ENCODE measurements around the gene LDLRAD3.
"Not testable (repeated sequence)": the region's sequence is repeated elsewhere in the genome, so short reads cannot be mapped to it uniquely, and the experiment has no call there.

The LDLRAD3 gene

GRCh38 chr11:35998634-35999033 is 54.8 kb downstream of the LDLRAD3 start:
- DNase-seq: no peak

GRCh38 chr11:36000616-36001190 is 56.8 kb downstream of the LDLRAD3 start:
- DNase-seq: no peak

DNA sequence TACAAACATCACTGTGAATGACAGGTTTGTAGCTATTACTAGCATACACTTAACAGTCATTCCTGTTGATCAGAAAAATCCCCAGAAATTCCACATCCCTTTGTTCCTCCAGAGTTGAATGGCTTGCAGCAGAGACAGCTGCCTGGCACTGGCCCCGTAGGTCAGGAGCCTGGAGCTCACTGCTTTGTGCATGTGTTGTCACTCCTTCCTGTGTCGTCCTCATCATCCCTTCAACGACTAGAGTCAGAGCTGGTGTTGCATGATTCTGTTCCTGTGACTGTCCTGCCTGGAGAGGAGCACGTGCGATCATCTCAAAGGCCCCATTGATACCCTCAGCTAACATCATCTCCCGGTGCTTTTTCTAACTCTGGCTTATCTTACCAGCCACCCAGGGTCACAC is 58.3 kb downstream of the LDLRAD3 start:
- no peak for DNase-seq

DNA sequence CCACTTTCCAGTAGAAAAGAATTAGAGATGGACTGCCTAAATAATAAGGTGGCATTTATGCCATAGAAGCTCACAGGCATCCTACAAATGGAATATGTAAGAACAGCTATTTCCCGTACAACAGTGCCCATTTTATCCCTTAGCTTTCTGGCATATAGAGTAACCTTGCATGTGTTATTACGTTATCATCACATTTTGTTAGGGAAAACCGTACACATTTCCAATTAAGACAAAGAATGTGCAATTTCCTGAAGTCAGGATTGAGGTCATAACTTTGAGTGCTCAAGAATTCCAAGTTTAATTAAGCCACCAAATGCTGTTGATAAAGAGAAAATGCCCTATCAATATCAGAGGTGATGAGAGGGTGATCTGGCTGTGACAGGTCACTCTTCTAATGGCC is 58.9 kb downstream of the LDLRAD3 start:
- no peak for DNase-seq

- peak; percentile 18 for DNase-seq
These were observed 62.7 kb downstream of the LDLRAD3 start for GRCh38 chr11:36006556-36006955.

- no peak for DNase-seq
These were observed 63.3 kb downstream of the LDLRAD3 start for GRCh38 chr11:36007127-36007655.

GRCh38 chr11:36008584-36008983 is 64.7 kb downstream of the LDLRAD3 start:
- peak; percentile 20 for DNase-seq

DNA sequence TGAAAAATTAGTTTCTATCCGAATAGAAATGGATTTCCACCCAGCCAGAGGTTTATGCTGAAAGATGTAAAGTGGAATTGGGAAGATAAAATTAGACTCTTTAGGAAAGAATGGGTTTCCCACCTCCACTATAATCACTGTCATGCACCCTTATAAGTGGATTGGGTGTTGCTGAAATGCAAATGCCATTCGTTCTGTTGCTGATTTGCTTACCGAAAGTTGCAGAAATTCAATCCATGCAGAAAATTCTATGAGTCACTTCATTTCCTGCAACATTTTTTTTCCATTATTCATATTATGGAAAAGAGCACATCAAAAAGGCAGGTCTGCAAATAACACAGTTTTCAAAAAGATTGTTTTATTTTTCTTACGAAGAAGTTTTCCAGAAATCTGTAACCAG is 65.6 kb downstream of the LDLRAD3 start:
- peak; percentile 79 for DNase-seq

DNA sequence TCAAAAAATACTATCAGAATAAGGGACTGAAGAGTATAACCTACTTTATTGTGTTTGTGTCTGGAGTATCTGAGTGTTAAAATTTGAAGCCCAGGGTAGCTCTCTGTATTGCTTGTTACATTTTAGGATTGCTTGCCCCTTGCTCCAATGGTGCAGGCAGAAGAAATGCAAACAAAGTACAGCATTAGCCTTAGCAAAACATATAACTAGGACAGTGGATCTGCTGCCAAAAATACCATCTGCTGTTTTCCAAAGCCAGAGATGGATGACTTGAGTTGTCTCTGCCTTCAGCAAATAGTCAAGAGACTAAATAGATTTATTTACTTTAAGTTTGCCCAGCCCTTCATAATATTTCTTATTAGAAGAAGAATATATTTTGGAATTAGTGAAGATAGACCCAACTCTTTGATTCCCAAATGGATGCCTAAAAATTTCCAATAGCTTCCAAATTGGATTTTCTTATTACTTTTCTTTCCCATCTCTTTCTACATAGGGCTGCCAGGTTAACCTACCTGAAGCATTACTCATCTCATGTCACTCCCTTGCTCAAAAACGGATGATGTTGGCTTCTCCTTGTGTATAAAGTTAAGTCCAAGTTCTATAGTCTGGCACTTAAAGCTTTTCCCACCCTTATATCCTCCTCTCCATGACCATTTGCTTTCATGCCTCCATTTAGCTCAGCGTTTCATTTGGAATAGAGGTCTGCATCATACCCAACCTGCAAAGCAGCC is 66.3 kb downstream of the LDLRAD3 start:
- peak; percentile 60 for DNase-seq

DNA sequence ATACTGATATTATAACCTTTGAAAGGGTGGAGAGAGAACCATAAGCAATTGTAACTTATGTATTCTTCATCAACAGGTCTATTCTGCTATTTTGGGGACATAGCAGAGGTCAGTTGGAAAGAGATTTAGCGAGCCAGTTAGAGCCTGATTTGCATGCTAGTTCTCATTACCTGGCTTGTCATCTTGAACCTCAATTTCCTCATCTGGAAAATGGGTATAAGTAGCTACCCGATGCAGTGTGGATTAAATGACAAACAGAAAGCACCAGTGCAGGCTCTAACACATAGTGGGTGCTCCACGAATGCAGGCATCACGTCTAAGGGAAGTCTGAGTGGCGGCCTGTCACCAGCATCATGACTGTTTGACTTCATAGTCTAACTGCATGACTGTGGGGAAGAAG is 67.7 kb downstream of the LDLRAD3 start:
- DNase-seq: no peak

DNA sequence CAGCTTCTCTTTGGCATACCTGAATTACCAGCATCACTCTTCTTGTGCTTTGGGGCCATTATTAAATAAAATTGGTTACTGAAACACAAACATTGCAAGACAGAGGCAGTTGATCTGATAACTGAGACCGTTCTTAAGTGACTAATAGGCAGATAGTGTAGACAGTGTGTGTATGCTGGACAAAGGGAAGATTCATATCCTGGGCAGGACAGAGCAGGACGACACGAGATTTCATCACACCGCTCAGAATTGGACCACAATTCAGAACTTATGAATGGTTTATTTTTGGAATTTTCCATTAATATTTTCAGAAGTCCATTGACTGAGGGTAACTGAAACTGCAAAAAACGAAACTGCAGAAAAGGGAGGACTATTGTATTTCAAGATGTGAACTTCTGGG is 68.6 kb downstream of the LDLRAD3 start:
- DNase-seq: peak; percentile 58

DNA sequence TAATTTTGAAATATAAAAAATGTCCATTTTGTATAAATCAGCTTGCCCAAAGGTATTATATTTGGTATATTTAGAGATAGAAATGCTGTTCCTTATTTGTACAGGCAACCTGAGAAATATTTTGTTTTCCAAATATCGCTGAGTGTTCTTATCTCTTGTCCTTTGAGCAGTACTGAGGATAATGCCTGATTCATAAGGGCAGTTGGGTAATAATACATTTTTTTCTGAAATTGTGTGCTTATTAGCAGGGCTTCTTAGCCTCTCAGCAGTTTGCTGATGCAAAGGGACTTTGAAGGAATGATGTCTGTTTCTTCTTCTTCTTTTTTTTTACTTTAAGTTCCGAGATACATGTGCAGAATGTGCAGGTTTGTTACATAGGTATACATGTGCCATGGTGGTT is 69.1 kb downstream of the LDLRAD3 start:
- DNase-seq: no peak

GRCh38 chr11:36013446-36013845 is 69.6 kb downstream of the LDLRAD3 start:
- DNase-seq: not testable (repeated sequence)

- no peak for DNase-seq
These were observed 70.4 kb downstream of the LDLRAD3 start for GRCh38 chr11:36013950-36014897.

DNA sequence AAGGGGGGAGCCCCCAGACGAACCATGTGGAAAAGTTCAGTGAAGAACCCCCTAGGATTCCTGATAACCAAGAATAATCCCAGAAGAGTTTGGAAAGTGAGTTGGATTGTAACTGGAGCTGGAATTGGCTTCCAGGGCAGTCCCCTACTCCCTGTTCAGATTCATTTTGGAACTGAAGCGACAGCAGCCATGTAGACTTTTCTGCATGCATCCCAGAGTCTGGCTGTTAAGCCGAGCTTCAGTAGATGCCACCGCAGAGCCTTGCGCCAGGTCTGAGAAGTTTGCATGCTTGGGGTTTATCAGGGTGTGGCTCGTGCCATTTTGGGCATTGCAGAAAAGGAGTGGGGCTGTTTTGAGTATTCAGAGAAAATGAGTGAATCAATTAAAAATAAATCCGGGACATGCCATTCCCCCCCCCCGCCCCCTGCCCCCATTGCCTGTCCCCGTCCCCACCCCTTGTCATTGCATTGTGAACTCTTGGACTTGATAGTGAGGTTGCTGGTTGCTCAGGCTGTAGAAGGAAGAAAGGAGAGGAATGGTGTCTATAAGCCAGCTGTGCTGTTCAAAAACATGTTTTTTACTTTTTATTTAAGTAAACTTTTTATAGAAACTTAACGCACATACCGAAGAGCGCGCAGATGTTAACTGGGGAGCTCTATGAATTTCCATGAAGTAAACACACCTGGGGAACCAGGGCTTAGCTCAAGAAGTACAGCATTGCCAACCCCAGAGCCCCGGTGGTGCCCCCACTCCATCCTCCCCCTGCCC is 71.2 kb downstream of the LDLRAD3 start:
- no peak for DNase-seq

- no peak for DNase-seq
These were observed 71.9 kb downstream of the LDLRAD3 start for GRCh38 chr11:36015799-36016198.

GRCh38 chr11:36016263-36016662 is 72.4 kb downstream of the LDLRAD3 start:
- no peak for DNase-seq

GRCh38 chr11:36016709-36017108 is 72.8 kb downstream of the LDLRAD3 start:
- no peak for DNase-seq

- no peak for DNase-seq
These were observed 75.2 kb downstream of the LDLRAD3 start for GRCh38 chr11:36019005-36019596.

GRCh38 chr11:36019722-36020121 is 75.9 kb downstream of the LDLRAD3 start:
- no peak for DNase-seq

GRCh38 chr11:36022882-36023281 is 79.0 kb downstream of the LDLRAD3 start:
- DNase-seq: no peak

DNA sequence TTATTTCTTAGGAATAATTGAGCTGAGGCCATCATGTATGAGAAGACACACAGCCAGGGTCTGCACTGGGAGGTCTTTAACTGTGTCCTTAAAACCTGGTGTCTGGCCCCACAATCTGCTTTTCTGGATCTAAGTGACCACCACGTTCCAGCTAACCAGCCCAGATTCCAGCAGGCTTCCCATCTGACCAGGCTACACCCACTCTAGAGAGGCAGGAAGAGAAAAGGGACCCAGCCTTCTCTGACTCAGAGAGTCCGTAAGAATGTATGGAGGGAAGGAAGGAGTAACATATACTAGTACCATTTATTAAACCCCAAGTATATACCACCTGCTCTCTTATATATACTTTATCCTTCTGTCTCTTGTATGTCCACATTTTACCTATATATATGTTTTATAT is 80.1 kb downstream of the LDLRAD3 start:
- DNase-seq: peak; percentile 61

Data from HCEC 1CT (cell line).